T-helper 17 cell (primary cell): ENCODE results near the gene MYO16. TPM values are rescaled to one million over a fixed set of nuclear protein-coding genes. Genes with fewer than 3 reads are reported as not detected.

Experiments
- ATAC-seq: fragments of 150-1000 bp; cut with Tn5 transposase; 2 replicates; pipeline ENCODE4 v1.10.0; 2021; ENCODE audit warnings: mild to moderate bottlenecking, moderate library complexity
- DNase-seq, 3 donors: peaks; one replicate each; pipeline versions ENCODE4 v3.0.0 to v3.0.0-alpha.2; 2020 to 2021
- H3K9me3 ChIP-seq: one replicate; pipeline ENCODE4 v1.7.0; 2013; ENCODE audit warnings: low read length, mild to moderate bottlenecking; ENCODE audit not compliant: control insufficient read depth, poor library complexity, severe bottlenecking
- H3K27ac Mint-ChIP-seq: one replicate; pipeline ENCODE4 v1.8.0; 2022; ENCODE audit warnings: mild to moderate bottlenecking, moderate library complexity, mixed read lengths
- H3K27me3 Mint-ChIP-seq: one replicate; pipeline ENCODE4 v1.8.0; 2022; ENCODE audit warnings: mixed read lengths
- H3K36me3 Mint-ChIP-seq: one replicate; pipeline ENCODE4 v1.8.0; 2022; ENCODE audit warnings: low read depth, mixed read lengths
- H3K4me1 Mint-ChIP-seq: one replicate; pipeline ENCODE4 v1.8.0; 2022; ENCODE audit warnings: mild to moderate bottlenecking, mixed read lengths
- H3K4me3 Mint-ChIP-seq: one replicate; pipeline ENCODE4 v1.8.0; 2022; ENCODE audit warnings: mild to moderate bottlenecking, moderate library complexity, mixed read lengths
- total RNA-seq, 4 donors: library from RNA in 2 of 4; stranded (reverse) in 2 of 4; gene quantifications; one replicate each; pipeline ENCODE4 v1.2.3 and lab custom pipeline; 2022 to 2026

Gene MYO16
- total RNA-seq, 2 donors from 2014 or later: 0.42 to 0.45 TPM

DNA sequence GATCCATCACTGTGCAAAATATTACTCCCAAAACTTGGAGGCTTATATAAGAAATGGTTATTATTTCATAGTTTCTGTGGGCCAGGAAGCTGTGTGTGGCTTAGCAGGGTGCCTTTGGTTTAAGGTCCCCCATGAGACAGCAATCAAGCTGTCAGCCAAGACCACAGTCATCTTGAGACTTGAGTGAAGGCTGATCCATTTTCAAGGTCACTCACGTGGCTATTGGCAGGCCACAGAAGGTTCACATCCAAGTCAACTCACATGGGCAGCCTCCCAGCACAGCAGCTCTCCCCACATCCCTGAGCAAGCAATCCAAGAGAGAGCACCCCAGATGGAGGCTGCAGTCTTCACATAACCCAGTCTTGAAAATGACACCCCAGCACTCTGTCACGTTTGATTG lies 537.4 kb downstream of the MYO16 start:
- no peak overlapping the region for H3K27ac Mint-ChIP-seq
- DNase-seq (no peak), ATAC-seq (no peak)
- H3K36me3 Mint-ChIP-seq: no peaks in the 10 kb centered on the region
- peaks cover 6% of the 10 kb centered on the region for H3K4me1 Mint-ChIP-seq
- no peak overlapping the region for H3K4me3 Mint-ChIP-seq
- no peaks in the 10 kb centered on the region for H3K27me3 Mint-ChIP-seq
- no peaks in the 10 kb centered on the region for H3K9me3 ChIP-seq

DNA sequence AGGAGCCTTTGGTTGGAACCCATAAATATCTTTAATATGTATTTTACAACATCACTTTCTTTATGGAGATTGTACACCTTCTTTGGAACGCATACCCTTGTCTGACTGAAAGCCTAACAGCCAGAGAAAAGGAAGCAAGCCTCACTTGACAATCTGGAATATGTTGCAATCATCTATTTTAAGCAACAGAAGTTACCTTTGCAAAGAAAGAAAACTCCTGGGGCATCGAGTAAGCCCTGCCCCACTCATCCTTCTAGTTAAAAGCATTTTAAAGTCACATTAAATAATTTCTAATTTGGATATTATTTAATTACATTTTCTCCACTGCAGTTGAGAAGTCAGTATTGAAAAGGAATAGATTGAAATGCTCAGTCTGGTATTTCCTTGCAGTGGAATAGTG lies 542.7 kb downstream of the MYO16 start:
- H3K9me3 ChIP-seq: no peaks in the 10 kb centered on the region
- Mint-ChIP-seq H3K27me3 (no peaks in the 10 kb centered on the region), H3K36me3 (no peaks in the 10 kb centered on the region), H3K4me1 (peaks cover 2% of the 10 kb centered on the region), H3K4me3 (no peak overlapping the region), H3K27ac (no peak overlapping the region)
- DNase-seq (no peak), ATAC-seq (no peak)

DNA sequence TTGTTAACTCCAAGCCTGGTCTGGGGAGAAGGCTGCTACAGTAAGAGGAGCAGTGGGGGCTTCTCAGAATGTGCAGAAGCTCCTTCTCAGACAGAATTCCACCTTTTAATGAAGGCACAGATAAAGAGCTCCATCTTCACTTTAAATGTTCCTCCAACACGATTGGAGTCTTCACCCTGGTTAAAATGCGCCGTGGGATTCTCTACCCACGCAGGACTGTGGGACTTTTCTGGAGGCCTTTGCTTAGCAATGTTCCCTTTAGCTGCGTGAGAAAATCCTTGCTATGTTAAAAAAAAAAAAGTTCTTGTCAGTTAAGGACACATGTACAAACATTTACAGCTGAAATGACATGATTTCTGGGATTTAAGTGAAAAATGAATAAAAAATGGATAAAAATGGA lies 546.3 kb downstream of the MYO16 start:
- ATAC-seq (no peak), DNase-seq (no peak)
- Mint-ChIP-seq H3K4me1 (no peaks in the 10 kb centered on the region), H3K4me3 (no peak overlapping the region), H3K27ac (no peak overlapping the region), H3K27me3 (peaks cover under 1% of the 10 kb centered on the region), H3K36me3 (no peaks in the 10 kb centered on the region)
- H3K9me3 ChIP-seq: no peaks in the 10 kb centered on the region

DNA sequence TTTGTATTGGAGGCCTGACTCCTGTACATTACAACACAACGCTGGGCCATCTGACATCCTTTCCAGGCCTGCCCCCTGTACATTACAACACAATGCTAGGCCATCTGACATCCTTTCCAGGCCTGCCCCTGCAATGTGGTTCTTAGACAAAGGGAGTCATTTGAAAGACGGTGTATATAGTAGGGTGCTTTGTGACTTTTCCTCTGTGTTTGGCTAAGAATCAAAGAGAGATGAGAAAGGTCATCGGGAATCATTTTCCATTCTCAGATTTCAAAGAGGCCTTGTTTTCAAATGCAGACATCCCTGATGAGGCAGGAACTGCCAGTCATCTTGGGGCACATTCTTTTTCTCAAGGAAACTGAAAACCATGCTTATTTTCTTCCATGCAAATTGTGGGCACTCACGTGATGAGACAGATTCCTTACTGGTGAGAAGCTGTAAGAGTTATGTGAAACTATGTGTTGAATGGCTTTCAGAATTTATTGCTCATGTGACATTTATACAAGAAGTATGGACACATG lies 551.6 kb downstream of the MYO16 start:
- H3K27ac Mint-ChIP-seq: no peak overlapping the region
- no peaks in the 10 kb centered on the region for H3K4me1 Mint-ChIP-seq
- H3K4me3 Mint-ChIP-seq: no peak overlapping the region
- ATAC-seq: no peak
- DNase-seq: no peak
- no peaks in the 10 kb centered on the region for H3K9me3 ChIP-seq
- H3K27me3 Mint-ChIP-seq: peaks cover 5% of the 10 kb centered on the region
- H3K36me3 Mint-ChIP-seq: no peaks in the 10 kb centered on the region

DNA sequence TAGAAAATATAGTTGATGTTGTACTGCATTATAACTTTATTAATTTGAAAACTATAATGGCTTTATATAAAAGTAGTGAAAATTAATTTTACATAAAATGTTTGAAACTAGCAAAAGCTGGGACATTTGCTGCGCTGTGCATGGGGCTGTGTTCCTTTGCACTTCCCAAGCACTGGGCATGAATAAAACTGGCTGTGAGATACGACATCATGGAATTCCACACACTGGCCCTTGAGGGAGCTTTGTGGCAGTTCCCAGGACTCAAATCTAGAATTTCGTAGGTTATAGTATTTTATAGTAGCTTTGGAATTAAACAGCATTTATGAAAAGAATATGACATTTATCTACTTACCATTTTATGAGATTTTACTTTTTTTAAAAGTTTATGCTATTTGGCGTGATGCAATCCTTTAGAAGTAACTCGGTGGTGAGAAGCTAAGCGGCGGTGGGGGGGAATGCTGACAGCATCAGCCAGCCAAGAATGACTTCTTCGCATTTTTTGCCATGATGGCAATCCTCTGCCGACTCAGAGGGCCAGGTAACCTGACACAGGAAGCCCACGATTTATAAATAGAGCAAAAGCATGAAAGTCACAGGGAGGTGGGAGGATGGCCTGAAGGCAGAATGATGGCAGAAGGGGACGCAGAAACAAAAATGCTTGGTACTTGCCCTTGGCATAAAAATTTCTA lies 553.5 kb downstream of the MYO16 start:
- H3K27ac Mint-ChIP-seq: no peak overlapping the region
- H3K9me3 ChIP-seq: no peaks in the 10 kb centered on the region
- H3K4me1 Mint-ChIP-seq: no peaks in the 10 kb centered on the region
- peaks cover 12% of the 10 kb centered on the region for H3K27me3 Mint-ChIP-seq
- no peak for ATAC-seq
- no peaks in the 10 kb centered on the region for H3K36me3 Mint-ChIP-seq
- no peak for DNase-seq
- H3K4me3 Mint-ChIP-seq: no peak overlapping the region

DNA sequence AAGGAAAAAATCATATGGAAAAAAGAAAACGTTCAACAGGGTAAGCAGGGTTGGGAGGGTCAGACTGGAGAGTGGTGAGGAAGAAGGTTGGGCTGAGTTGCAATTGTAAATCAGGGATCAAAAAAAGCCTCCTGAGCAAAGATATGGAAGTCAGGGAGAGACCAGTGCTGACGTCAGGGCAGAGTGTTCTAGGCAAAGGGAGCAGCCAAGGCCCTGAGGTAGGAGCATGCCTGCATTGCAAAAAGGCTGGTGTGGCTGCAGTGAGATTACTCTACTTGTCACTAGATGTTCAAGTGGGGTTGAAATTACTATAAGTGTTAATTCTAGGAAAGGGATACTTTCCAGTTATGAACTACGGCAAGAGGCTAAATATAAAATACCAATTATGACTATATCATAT lies 562.0 kb downstream of the MYO16 start:
- H3K27me3 Mint-ChIP-seq: peaks cover 25% of the 10 kb centered on the region
- no peak for DNase-seq
- H3K4me3 Mint-ChIP-seq: no peak overlapping the region
- no peak overlapping the region for H3K27ac Mint-ChIP-seq
- H3K9me3 ChIP-seq: no peaks in the 10 kb centered on the region
- H3K4me1 Mint-ChIP-seq: no peaks in the 10 kb centered on the region
- no peak for ATAC-seq
- H3K36me3 Mint-ChIP-seq: no peaks in the 10 kb centered on the region

DNA sequence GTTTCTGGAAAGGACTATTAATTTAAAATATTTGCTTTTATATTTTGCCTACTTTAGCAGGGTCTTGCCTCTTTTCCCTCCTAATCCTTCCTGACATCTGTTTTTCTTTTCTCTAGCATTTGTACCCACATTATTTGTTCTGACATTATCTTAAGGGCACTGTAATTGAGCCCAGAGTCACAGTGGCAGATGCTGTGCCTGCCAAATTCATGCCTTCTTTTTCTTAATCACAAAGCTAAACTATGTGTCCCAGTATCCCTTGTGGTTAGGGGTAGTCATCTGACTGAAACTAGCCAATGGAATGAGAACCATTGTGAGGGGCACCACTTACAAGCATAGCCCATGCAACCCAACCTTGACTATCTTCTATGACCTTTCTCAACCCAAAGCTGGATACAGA lies 562.9 kb downstream of the MYO16 start:
- Mint-ChIP-seq H3K36me3 (no peaks in the 10 kb centered on the region), H3K4me3 (no peak overlapping the region), H3K4me1 (no peaks in the 10 kb centered on the region), H3K27ac (no peak overlapping the region), H3K27me3 (peaks cover 23% of the 10 kb centered on the region)
- no peaks in the 10 kb centered on the region for H3K9me3 ChIP-seq
- no peak for ATAC-seq
- DNase-seq: no peak

DNA sequence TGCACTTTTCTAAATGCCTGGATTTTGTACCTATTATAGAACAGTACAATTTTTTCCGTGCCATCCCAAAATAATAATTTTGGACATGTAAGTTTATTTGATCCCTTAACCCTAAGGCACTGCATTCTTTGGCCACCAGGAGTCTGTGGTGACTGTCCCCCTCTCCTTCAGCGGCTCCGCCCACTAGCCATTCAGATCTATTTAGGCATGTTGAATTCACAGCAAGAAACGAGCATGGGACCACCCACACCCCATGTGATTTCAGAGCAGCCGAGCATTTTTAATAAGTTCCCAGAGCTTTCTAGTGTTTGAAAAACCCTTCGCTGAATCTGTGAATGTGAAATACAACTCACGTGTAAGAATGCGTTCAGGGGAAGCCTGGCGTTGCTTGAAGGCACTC lies 567.5 kb downstream of the MYO16 start:
- no peaks in the 10 kb centered on the region for H3K9me3 ChIP-seq
- DNase-seq: no peak
- H3K27ac Mint-ChIP-seq: no peak overlapping the region
- peaks cover 6% of the 10 kb centered on the region for H3K27me3 Mint-ChIP-seq
- ATAC-seq: no peak
- no peaks in the 10 kb centered on the region for H3K36me3 Mint-ChIP-seq
- no peaks in the 10 kb centered on the region for H3K4me1 Mint-ChIP-seq
- H3K4me3 Mint-ChIP-seq: no peak overlapping the region

DNA sequence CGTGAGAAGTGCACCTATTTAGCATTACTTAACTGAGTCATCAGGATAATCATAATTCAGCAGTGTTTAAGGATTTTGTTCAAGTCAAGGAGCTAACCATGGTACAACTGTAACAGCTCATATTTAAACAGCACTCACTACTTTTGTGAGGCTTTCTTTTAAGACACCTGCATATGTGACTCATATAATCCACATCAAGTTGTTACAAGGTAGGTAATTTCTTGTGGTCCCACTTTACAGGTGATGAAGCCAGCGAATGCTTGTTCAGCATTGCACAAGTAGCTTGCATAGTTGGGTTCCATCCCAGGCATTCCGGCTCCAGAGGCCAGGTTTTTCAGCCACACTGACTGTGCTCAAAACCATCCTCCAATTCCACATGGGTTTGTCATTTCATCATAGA lies 569.2 kb downstream of the MYO16 start:
- Mint-ChIP-seq H3K4me3 (no peak overlapping the region), H3K27me3 (peaks cover 6% of the 10 kb centered on the region), H3K4me1 (no peaks in the 10 kb centered on the region), H3K27ac (no peak overlapping the region), H3K36me3 (no peaks in the 10 kb centered on the region)
- no peaks in the 10 kb centered on the region for H3K9me3 ChIP-seq
- no peak for ATAC-seq
- DNase-seq: no peak

DNA sequence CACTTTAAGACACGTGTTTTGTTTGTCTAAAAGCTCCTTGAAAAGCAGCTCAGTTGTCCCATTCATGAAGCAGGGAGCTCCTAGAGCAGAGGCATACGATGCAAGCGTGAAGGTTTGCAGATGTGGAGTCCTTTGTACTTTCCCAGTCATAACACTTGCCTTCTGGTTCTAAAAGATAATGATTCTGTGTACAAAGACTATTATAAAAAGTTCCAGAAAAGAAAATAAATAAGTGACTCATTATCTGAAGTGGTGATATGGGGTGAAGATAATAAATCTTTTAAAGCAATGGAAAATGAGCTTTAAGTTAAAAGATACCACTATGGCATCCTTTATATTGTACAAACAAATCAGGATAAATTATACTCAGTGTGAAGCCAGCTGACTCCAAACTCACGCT lies 569.9 kb downstream of the MYO16 start:
- H3K27me3 Mint-ChIP-seq: peaks cover 3% of the 10 kb centered on the region

DNA sequence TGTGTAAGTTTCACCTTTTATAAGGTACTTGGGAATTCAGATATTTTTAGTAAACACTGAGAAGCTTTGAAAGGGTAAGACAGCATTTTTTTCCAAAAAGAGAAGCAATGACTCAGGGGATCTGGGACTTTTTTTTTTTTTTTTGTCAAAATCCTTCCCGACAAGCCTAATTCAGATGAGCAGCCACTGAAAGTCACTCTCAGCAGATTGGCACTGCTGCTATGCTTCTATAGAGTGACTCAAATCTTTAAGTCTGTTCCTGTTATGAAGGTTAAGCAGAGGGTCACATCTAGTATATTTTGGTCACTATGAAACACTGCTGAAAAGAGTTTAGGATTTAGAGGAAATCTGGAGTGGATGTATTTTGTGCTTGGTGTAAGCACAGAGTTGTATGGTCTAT lies 571.1 kb downstream of the MYO16 start:
- no peak overlapping the region for H3K4me3 Mint-ChIP-seq
- no peaks in the 10 kb centered on the region for H3K4me1 Mint-ChIP-seq
- no peaks in the 10 kb centered on the region for H3K9me3 ChIP-seq
- H3K36me3 Mint-ChIP-seq: no peaks in the 10 kb centered on the region
- no peaks in the 10 kb centered on the region for H3K27me3 Mint-ChIP-seq
- no peak for ATAC-seq
- H3K27ac Mint-ChIP-seq: no peak overlapping the region
- DNase-seq: no peak

More for the DNA sequence above, 569.9 kb downstream of the MYO16 start:
- H3K4me1 Mint-ChIP-seq: no peaks in the 10 kb centered on the region
- H3K9me3 ChIP-seq: no peaks in the 10 kb centered on the region
- DNase-seq (no peak), ATAC-seq (no peak)
- H3K36me3 Mint-ChIP-seq: no peaks in the 10 kb centered on the region
- no peak overlapping the region for H3K27ac Mint-ChIP-seq
- H3K4me3 Mint-ChIP-seq: no peak overlapping the region

DNA sequence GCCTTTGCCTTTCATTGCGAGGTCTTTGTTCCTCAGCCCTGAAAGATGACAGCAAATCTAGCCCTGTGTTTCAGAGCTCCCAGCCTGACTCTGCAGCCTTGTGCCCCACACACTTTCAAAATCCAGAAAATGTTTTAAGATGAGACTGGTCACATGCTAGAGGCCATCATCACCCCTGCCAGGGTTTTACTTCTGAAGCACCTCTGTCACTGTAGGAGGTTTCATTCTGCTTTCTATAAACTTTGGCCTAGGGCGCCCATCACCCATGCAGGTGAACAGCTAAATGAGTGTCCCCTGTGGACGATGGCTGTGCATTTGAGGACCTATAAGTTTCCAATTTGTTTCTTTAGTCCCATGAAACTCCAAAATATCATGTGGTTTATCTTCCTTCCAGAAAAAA lies 574.2 kb downstream of the MYO16 start:
- Mint-ChIP-seq H3K27ac (no peak overlapping the region), H3K4me1 (no peaks in the 10 kb centered on the region), H3K27me3 (peaks cover 8% of the 10 kb centered on the region), H3K4me3 (no peak overlapping the region), H3K36me3 (no peaks in the 10 kb centered on the region)
- DNase-seq: no peak
- no peaks in the 10 kb centered on the region for H3K9me3 ChIP-seq
- ATAC-seq: no peak

DNA sequence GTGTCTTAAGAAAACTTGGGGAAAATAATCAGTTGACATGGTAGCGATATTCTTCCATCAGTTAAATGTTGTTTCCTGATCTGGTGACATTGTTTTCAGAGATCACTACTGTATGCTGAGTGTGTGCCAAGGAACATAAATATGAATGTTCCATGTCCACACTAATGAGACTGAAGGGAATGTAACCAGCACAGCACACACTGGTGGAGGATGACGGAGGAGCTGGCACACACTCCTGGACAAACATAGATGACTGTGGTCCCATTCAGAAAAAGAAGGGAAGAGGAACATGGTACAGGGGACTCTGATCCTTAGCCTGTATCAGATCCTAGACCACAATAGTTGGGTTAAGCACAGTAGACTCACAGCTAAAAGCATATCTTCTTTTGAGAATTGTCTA lies 574.8 kb downstream of the MYO16 start:
- Mint-ChIP-seq H3K27me3 (peaks cover 8% of the 10 kb centered on the region), H3K4me1 (no peaks in the 10 kb centered on the region), H3K27ac (no peak overlapping the region), H3K4me3 (no peak overlapping the region), H3K36me3 (no peaks in the 10 kb centered on the region)
- no peak for DNase-seq
- H3K9me3 ChIP-seq: no peaks in the 10 kb centered on the region
- ATAC-seq: no peak

DNA sequence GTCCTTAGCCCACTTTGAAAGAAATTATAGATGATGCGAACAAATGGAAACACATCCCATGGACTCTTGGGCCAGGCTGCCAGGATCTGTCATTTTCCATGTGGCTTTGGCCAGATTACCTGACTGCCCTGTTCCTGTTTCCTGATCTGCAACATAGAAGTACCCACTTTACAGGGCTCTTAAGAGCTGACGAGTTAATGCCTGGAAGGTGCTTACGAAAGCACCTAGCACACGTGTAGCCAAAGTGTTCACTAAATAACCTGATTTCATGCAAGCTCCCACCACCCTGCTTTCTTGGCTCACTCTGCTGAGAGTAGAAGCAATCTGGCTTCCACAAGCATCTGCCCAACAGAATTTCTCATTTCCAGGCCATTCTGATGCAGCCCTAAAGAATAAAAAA lies 575.2 kb downstream of the MYO16 start:
- no peaks in the 10 kb centered on the region for H3K9me3 ChIP-seq
- no peak for ATAC-seq
- peaks cover 8% of the 10 kb centered on the region for H3K27me3 Mint-ChIP-seq
- no peaks in the 10 kb centered on the region for H3K4me1 Mint-ChIP-seq
- no peak overlapping the region for H3K27ac Mint-ChIP-seq
- no peaks in the 10 kb centered on the region for H3K36me3 Mint-ChIP-seq
- DNase-seq: no peak
- H3K4me3 Mint-ChIP-seq: no peak overlapping the region
